RWPE2 (cell line): ENCODE results near the gene PCSK9.

ENCODE experiments used
- ATAC-seq: fragments of 200-7000 bp; cut with Tn5 transposase; 3 replicates; pipeline ENCODE4 v1.9.1; 2021; ENCODE audit warnings: low read depth
- DNase-seq: peaks from one replicate; pipeline ENCODE4 v3.0.0-alpha.2; 2020; ENCODE audit warnings: low spot score
- H3K27ac ChIP-seq: fragments of 450-650 bp; 2 replicates; pipeline ENCODE4 v1.5.1; 2017; ENCODE audit warnings: mild to moderate bottlenecking; ENCODE audit not compliant: poor library complexity, severe bottlenecking
- H3K27me3 ChIP-seq: fragments of 250-450 bp; sonication (Bioruptor Pico); 2 replicates; pipeline ENCODE4 v1.5.1; 2021; ENCODE audit warnings: mild to moderate bottlenecking, moderate library complexity; ENCODE audit not compliant: insufficient read depth, poor library complexity, severe bottlenecking
- H3K36me3 ChIP-seq: fragments of 250-450 bp; sonication (Bioruptor Pico); 2 replicates; pipeline ENCODE4 v1.5.1; 2020; ENCODE audit warnings: low read depth, mild to moderate bottlenecking, moderate library complexity
- H3K4me1 ChIP-seq: fragments of 250-450 bp; sonication (Bioruptor Pico); 2 replicates; pipeline ENCODE4 v1.5.1; 2021; ENCODE audit warnings: mild to moderate bottlenecking, moderate library complexity; ENCODE audit not compliant: insufficient read depth, poor library complexity, severe bottlenecking
- H3K4me3 ChIP-seq: fragments of 250-450 bp; sonication (Bioruptor Pico); 2 replicates; pipeline ENCODE4 v1.5.1; 2021; ENCODE audit warnings: mild to moderate bottlenecking, moderate library complexity; ENCODE audit not compliant: severe bottlenecking
- H3K9me3 ChIP-seq: fragments of 250-450 bp; sonication (Bioruptor Pico); 2 replicates; pipeline ENCODE4 v1.5.1; 2021; ENCODE audit warnings: mild to moderate bottlenecking, moderate library complexity; ENCODE audit not compliant: severe bottlenecking
- TF ChIP-seq, protein P1 (sequence below): fragments of 450-650 bp; IDR thresholded peaks from one replicate; pipeline ENCODE4 v1.5.1; 2017; ENCODE audit warnings: mild to moderate bottlenecking, moderate library complexity; ENCODE audit not compliant: poor library complexity, severe bottlenecking

PCSK9 gene

DNA sequence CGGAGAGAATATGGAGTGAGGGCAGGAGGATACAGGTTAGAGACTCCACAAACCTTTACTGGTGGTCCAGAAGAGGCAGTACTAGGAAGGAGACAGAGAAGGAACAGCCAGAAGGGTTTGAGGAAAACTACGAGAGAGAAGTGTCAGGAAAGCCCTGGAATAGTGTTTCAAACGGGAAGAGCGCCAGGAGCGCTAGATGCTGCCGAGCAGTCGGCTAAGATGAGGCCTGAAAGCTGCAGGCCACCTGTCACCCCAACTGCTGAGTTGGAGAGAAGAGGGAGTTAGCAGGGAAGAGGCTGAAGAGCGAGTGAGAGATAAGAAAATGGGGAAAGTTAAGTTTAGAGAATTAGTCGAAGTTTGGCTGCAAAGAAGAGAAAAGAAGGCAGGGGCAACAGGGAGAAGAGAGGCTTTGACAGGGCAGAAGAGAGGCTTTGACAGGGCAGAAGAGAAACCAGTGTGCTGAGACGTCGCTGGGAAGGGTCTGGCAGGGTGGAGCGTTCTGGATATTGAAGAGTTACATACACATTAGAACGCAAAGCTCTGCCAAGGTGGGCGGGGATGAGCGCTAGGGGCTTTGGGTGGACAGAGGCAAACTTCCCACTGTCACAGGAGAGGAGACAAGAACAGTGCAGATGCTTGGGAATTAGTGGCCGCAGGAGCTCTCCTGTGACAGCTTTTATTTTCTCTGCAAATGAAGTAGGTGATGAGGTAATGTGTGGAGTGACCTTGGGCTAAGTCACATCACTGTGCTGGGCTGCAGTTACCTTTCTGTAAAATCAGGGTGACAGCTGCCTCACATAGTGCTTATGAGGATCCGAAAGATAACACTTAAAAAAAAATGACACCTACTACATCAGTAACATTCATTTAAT lies 31.2 kb downstream of the PCSK9 start:
- TF ChIP-seq, protein P1, sequence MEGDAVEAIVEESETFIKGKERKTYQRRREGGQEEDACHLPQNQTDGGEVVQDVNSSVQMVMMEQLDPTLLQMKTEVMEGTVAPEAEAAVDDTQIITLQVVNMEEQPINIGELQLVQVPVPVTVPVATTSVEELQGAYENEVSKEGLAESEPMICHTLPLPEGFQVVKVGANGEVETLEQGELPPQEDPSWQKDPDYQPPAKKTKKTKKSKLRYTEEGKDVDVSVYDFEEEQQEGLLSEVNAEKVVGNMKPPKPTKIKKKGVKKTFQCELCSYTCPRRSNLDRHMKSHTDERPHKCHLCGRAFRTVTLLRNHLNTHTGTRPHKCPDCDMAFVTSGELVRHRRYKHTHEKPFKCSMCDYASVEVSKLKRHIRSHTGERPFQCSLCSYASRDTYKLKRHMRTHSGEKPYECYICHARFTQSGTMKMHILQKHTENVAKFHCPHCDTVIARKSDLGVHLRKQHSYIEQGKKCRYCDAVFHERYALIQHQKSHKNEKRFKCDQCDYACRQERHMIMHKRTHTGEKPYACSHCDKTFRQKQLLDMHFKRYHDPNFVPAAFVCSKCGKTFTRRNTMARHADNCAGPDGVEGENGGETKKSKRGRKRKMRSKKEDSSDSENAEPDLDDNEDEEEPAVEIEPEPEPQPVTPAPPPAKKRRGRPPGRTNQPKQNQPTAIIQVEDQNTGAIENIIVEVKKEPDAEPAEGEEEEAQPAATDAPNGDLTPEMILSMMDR: no peak
- H3K9me3 ChIP-seq: no peaks in the 10 kb centered on the region
- no peak overlapping the region for H3K4me3 ChIP-seq
- no peak; the same call in 2 of the 3 replicates for ATAC-seq
- H3K36me3 ChIP-seq: peaks cover 81% of the 10 kb centered on the region
- H3K27ac ChIP-seq: no peak overlapping the region
- H3K27me3 ChIP-seq: no peaks in the 10 kb centered on the region
- no peak for DNase-seq
- no peaks in the 10 kb centered on the region for H3K4me1 ChIP-seq

DNA sequence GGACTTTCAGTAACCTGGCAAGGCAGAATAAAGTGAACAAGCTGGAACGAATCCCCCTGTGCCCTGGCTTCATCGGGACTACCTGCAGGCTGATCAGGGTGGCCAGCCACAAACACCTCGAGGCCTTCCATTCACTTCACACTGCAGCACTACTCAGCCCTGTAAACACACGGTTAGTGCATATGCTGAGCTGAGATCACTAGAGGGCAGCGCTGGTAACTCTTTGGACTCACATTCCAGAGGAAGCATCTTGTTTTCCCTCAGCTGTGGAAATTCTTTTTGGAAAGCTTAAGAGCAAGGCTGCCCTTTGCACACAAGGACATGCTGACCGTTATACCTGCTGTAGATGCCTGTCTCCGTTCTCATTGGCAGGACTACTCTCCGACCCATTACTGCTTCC lies 32.1 kb downstream of the PCSK9 start:
- no peaks in the 10 kb centered on the region for H3K27me3 ChIP-seq
- H3K4me3 ChIP-seq: no peak overlapping the region
- peaks cover 86% of the 10 kb centered on the region for H3K36me3 ChIP-seq
- no peaks in the 10 kb centered on the region for H3K4me1 ChIP-seq
- TF ChIP-seq, protein P1: peak; percentile 75
- H3K27ac ChIP-seq: no peak overlapping the region
- no peak for DNase-seq
- no peaks in the 10 kb centered on the region for H3K9me3 ChIP-seq
- ATAC-seq: peak; percentile 79

GRCh38 chr1:55073187-55073916 lies 34.0 kb downstream of the PCSK9 start:
- no peak for DNase-seq
- H3K27ac ChIP-seq: no peak overlapping the region
- H3K27me3 ChIP-seq: no peaks in the 10 kb centered on the region
- peaks cover 88% of the 10 kb centered on the region for H3K36me3 ChIP-seq
- no peak overlapping the region for H3K4me3 ChIP-seq
- TF ChIP-seq, protein P1: no peak
- H3K9me3 ChIP-seq: no peaks in the 10 kb centered on the region
- H3K4me1 ChIP-seq: no peaks in the 10 kb centered on the region
- no peak for ATAC-seq

GRCh38 chr1:55074455-55074854 lies 35.1 kb downstream of the PCSK9 start:
- peaks cover 91% of the 10 kb centered on the region for H3K36me3 ChIP-seq
- H3K9me3 ChIP-seq: no peaks in the 10 kb centered on the region
- TF ChIP-seq, protein P1: no peak
- ATAC-seq (no peak), DNase-seq (no peak)
- H3K27ac ChIP-seq: no peak overlapping the region
- H3K4me1 ChIP-seq: no peaks in the 10 kb centered on the region
- H3K4me3 ChIP-seq: no peak overlapping the region
- H3K27me3 ChIP-seq: no peaks in the 10 kb centered on the region
